ENCODE data around the gene KLF11.
A peak's percentile ranks its signal among the peaks of the same experiment; 100 is the strongest.

Gene KLF11

GRCh38 chr2:10036095-10036884, 7.1 kb upstream of the KLF11 start:
- Mint-ChIP-seq H3K4me3 (no peak overlapping the region), H3K4me1 (peaks cover 22 to 41% of the 10 kb centered on the region in 2 donors), H3K27me3 (no peaks in the 10 kb centered on the region), H3K9me3 (no peaks in the 10 kb centered on the region), H3K36me3 (no peaks in the 10 kb centered on the region), H3K27ac (peak overlapping the region; percentile 59)
- DNase-seq (peak; percentile 49), ATAC-seq (replicated peaks) (peak; percentile 87 to 90)

GRCh38 chr2:10038123-10038522, 5.2 kb upstream of the KLF11 start:
- DNase-seq (no peak), ATAC-seq (replicated peaks) (no peak)
- no peak overlapping the region for H3K4me3 Mint-ChIP-seq
- H3K27me3 Mint-ChIP-seq: no peaks in the 10 kb centered on the region
- H3K9me3 Mint-ChIP-seq: no peaks in the 10 kb centered on the region
- H3K27ac Mint-ChIP-seq: no peak overlapping the region
- peaks cover 26 to 36% of the 10 kb centered on the region in 2 donors for H3K4me1 Mint-ChIP-seq
- no peaks in the 10 kb centered on the region for H3K36me3 Mint-ChIP-seq

- no peak overlapping the region for H3K4me3 Mint-ChIP-seq
- H3K36me3 Mint-ChIP-seq: no peaks in the 10 kb centered on the region
- ATAC-seq (replicated peaks) (no peak), DNase-seq (no peak)
- H3K27ac Mint-ChIP-seq: peak overlapping the region; percentile 72
- H3K4me1 Mint-ChIP-seq: peaks cover 26 to 31% of the 10 kb centered on the region in 2 donors
- no peaks in the 10 kb centered on the region for H3K9me3 Mint-ChIP-seq
- no peaks in the 10 kb centered on the region for H3K27me3 Mint-ChIP-seq
Measured at GRCh38 chr2:10038716-10039115, 4.6 kb upstream of the KLF11 start.

GRCh38 chr2:10039658-10040410, 3.5 kb upstream of the KLF11 start:
- no peak for ATAC-seq (replicated peaks)
- peaks cover 28 to 38% of the 10 kb centered on the region in 2 donors for H3K4me1 Mint-ChIP-seq
- H3K27me3 Mint-ChIP-seq: no peaks in the 10 kb centered on the region
- no peaks in the 10 kb centered on the region for H3K36me3 Mint-ChIP-seq
- no peak overlapping the region for H3K4me3 Mint-ChIP-seq
- no peak overlapping the region for H3K27ac Mint-ChIP-seq
- DNase-seq: no peak
- no peaks in the 10 kb centered on the region for H3K9me3 Mint-ChIP-seq

- no peak for DNase-seq
- no peak for ATAC-seq (replicated peaks)
- Mint-ChIP-seq H3K9me3 (no peaks in the 10 kb centered on the region), H3K27ac (no peak overlapping the region), H3K4me1 (peaks cover 18 to 24% of the 10 kb centered on the region in 2 donors), H3K36me3 (no peaks in the 10 kb centered on the region), H3K4me3 (peak overlapping the region; percentile 6 to 68), H3K27me3 (no peaks in the 10 kb centered on the region)
Measured at GRCh38 chr2:10041711-10042110, 1.6 kb upstream of the KLF11 start.

GRCh38 chr2:10042301-10043161, 819 bp upstream of the KLF11 start:
- ATAC-seq (replicated peaks): peak in 1 of 2 donors; percentile 5

GRCh38 chr2:10043906-10044601, 704 bp downstream of the KLF11 start:
- no peaks in the 10 kb centered on the region for H3K9me3 Mint-ChIP-seq
- no peaks in the 10 kb centered on the region for H3K27me3 Mint-ChIP-seq
- H3K27ac Mint-ChIP-seq: peak overlapping the region; percentile 91
- peaks cover 0 to 2% of the 10 kb centered on the region in 2 donors for H3K36me3 Mint-ChIP-seq
- H3K4me1 Mint-ChIP-seq: peaks cover 19 to 27% of the 10 kb centered on the region in 2 donors
- H3K4me3 Mint-ChIP-seq: peak overlapping the region; percentile 71 to 84
- DNase-seq: peak; percentile 87
- ATAC-seq (replicated peaks): peak; percentile 69 to 72

More at GRCh38 chr2:10042301-10043161, 819 bp upstream of the KLF11 start:
- Mint-ChIP-seq H3K9me3 (no peaks in the 10 kb centered on the region), H3K27ac (peak overlapping the region; percentile 94), H3K4me3 (peak overlapping the region; percentile 87 to 89), H3K36me3 (no peaks in the 10 kb centered on the region), H3K27me3 (no peaks in the 10 kb centered on the region), H3K4me1 (peaks cover 18 to 27% of the 10 kb centered on the region in 2 donors)
- DNase-seq: no peak

- Mint-ChIP-seq H3K4me3 (no peak overlapping the region), H3K27me3 (no peaks in the 10 kb centered on the region), H3K9me3 (no peaks in the 10 kb centered on the region), H3K36me3 (peaks cover 2 to 6% of the 10 kb centered on the region in 2 donors), H3K4me1 (peaks cover 18 to 27% of the 10 kb centered on the region in 2 donors), H3K27ac (no peak overlapping the region)
- DNase-seq (no peak), ATAC-seq (replicated peaks) (no peak)
Measured at GRCh38 chr2:10045561-10046355, 2.4 kb downstream of the KLF11 start.

- Mint-ChIP-seq H3K27ac (peak overlapping the region; percentile 25), H3K27me3 (no peaks in the 10 kb centered on the region), H3K4me3 (no peak overlapping the region), H3K36me3 (peaks cover 2 to 6% of the 10 kb centered on the region in 2 donors), H3K4me1 (peaks cover 12 to 27% of the 10 kb centered on the region in 2 donors), H3K9me3 (no peaks in the 10 kb centered on the region)
- DNase-seq (no peak), ATAC-seq (replicated peaks) (no peak)
Measured at GRCh38 chr2:10046931-10047330, 3.6 kb downstream of the KLF11 start.

- no peak for DNase-seq
- Mint-ChIP-seq H3K9me3 (no peaks in the 10 kb centered on the region), H3K4me1 (peaks cover 6 to 19% of the 10 kb centered on the region in 2 donors), H3K27ac (no peak overlapping the region), H3K27me3 (no peaks in the 10 kb centered on the region), H3K4me3 (no peak overlapping the region), H3K36me3 (peaks cover 5 to 11% of the 10 kb centered on the region in 2 donors)
- ATAC-seq (replicated peaks): no peak
Measured at GRCh38 chr2:10047616-10048500, 4.5 kb downstream of the KLF11 start.

- no peaks in the 10 kb centered on the region for H3K27me3 Mint-ChIP-seq
- peaks cover 6 to 18% of the 10 kb centered on the region in 2 donors for H3K4me1 Mint-ChIP-seq
- H3K27ac Mint-ChIP-seq: no peak overlapping the region
- no peak for DNase-seq
- no peak overlapping the region for H3K4me3 Mint-ChIP-seq
- peaks cover 6 to 11% of the 10 kb centered on the region in 2 donors for H3K36me3 Mint-ChIP-seq
- H3K9me3 Mint-ChIP-seq: no peaks in the 10 kb centered on the region
- ATAC-seq (replicated peaks): no peak
Measured at GRCh38 chr2:10048501-10049171, 5.3 kb downstream of the KLF11 start.

- Mint-ChIP-seq H3K9me3 (no peaks in the 10 kb centered on the region), H3K27me3 (peaks cover 4 to 5% of the 10 kb centered on the region in 2 donors), H3K4me3 (no peak overlapping the region), H3K4me1 (peaks cover 6% of the 10 kb centered on the region in 2 donors), H3K27ac (no peak overlapping the region), H3K36me3 (peaks cover 16 to 32% of the 10 kb centered on the region in 2 donors)
- ATAC-seq (replicated peaks) (no peak), DNase-seq (no peak)
Measured at GRCh38 chr2:10052216-10052615, 8.9 kb downstream of the KLF11 start.
